ENCODE results near the gene DLG1.

DNA sequence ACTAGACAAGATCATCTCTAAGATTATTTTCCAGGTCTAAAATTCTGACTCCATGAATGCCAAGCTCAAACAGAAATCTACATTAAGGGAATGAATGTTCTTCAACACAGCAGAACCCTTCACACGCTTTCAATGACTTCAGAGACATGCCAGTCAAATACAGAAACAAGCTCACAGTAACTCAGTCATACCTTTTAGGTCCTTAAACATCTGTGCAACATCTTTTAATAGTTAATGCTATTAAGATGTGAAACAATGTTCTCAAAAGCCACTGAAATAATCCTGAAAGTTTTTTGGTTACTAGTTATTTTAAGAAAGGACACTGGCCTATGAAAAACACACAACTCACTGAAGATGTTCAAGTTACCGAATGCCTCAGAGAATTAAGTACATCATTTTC, 2.5 kb downstream of the DLG1 start:
- TF ChIP-seq, protein P1, sequence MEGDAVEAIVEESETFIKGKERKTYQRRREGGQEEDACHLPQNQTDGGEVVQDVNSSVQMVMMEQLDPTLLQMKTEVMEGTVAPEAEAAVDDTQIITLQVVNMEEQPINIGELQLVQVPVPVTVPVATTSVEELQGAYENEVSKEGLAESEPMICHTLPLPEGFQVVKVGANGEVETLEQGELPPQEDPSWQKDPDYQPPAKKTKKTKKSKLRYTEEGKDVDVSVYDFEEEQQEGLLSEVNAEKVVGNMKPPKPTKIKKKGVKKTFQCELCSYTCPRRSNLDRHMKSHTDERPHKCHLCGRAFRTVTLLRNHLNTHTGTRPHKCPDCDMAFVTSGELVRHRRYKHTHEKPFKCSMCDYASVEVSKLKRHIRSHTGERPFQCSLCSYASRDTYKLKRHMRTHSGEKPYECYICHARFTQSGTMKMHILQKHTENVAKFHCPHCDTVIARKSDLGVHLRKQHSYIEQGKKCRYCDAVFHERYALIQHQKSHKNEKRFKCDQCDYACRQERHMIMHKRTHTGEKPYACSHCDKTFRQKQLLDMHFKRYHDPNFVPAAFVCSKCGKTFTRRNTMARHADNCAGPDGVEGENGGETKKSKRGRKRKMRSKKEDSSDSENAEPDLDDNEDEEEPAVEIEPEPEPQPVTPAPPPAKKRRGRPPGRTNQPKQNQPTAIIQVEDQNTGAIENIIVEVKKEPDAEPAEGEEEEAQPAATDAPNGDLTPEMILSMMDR (IDR thresholded peaks at IDR 0.05): no peak
- TF ChIP-seq POLR2A (IDR thresholded peaks at IDR 0.05): no peak
